ENCODE results near the gene HTD2.

HTD2 gene

DNA sequence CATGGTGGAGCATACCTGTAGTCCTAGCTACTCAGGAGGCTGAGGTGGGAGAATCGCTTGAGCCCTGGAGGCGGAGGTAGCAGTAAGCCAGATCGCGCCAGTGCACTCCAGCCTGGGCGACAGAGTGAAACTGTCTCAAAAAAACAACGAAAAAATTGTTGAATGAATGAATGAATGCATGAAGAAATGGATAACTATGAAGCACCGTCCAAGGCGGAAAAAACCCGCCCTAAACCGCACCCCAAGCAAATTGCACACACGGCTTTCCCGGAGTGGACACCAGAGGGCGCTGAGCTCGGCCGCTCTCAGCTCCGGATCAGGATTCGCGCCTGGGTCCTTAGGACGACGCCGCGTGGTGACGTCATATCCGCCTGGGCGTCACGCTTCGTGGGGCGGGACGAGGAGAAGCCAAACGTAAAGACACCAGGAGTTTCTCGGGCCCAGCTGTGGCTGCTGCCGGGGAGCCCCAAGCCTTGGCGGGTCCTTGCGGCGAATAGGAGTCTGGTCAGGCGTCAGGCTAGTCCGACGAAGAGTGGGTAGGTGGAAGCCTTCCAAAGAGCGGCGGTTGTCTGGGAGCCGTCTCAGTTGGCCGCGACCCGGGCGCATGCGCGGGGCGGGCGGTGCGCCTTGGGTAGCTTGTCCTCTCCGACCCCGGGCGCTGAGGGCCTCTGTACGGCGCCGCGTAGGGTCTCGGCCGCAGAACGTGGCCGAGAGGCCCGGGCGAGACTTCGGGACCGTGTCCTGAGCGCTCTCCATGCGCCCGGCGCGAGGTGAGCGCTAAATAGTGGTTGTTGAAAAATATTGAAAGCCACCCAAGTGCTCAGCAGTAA, at the start of gene HTD2, which contains the start of gene RPP14 (continued):
- TF ChIP-seq CTCF (tag by site-specific recombination; IDR thresholded peaks at IDR 0.05) (peak; percentile 86; the same call in 1 of the 2 replicates), FEZF1 (tag by site-specific recombination; IDR thresholded peaks at IDR 0.05) (no peak), SCRT2 (tag by site-specific recombination; IDR thresholded peaks at IDR 0.05) (no peak), ZNF629 (tag by site-specific recombination; IDR thresholded peaks at IDR 0.05) (peak; percentile 98), ZFP3 (tag by site-specific recombination; IDR thresholded peaks at IDR 0.05; ENCODE audit: low read depth) (no peak), ZNF654 (tag by site-specific recombination; IDR thresholded peaks at IDR 0.05; ENCODE audit: low read depth) (peak; percentile 40; the same call in 1 of the 2 replicates), ZFHX2 (tag by site-specific recombination; conservative IDR thresholded peaks at IDR 0.05) (peak; percentile 43), SALL2 (tag by site-specific recombination; IDR thresholded peaks at IDR 0.05; ENCODE audit: borderline replicate concordance) (0 out of 2 replicates have a peak, but pooled peaks have one; percentile 56), ZBTB11 (tag by site-specific recombination; conservative IDR thresholded peaks at IDR 0.05; ENCODE audit: low read depth) (peak; percentile 77), GLIS1 (tag by site-specific recombination; IDR thresholded peaks at IDR 0.05) (peak; percentile 43), ZNF223 (tag by site-specific recombination; IDR thresholded peaks at IDR 0.05) (no peak), ZNF354C (tag by site-specific recombination; IDR thresholded peaks at IDR 0.05; ENCODE audit: borderline replicate concordance, low read depth) (no peak), ZSCAN4 (tag by site-specific recombination; IDR thresholded peaks at IDR 0.05) (peak; percentile 44), ZNF600 (tag by site-specific recombination; IDR thresholded peaks at IDR 0.05) (peak; percentile 72), ZNF10 (tag by site-specific recombination; IDR thresholded peaks at IDR 0.05) (peak; percentile 61; the same call in 1 of the 2 replicates), ZNF785 (tag by site-specific recombination; IDR thresholded peaks at IDR 0.05) (no peak), ZBTB44 (tag by site-specific recombination; IDR thresholded peaks at IDR 0.05) (0 out of 2 replicates have a peak, but pooled peaks have one; percentile 12), KLF8 (tag by site-specific recombination; IDR thresholded peaks at IDR 0.05) (peak; percentile 91), ZNF501 (tag by site-specific recombination; IDR thresholded peaks at IDR 0.05) (peak; percentile 81), ZNF324 (tag by site-specific recombination; IDR thresholded peaks at IDR 0.05) (peak; percentile 67; the same call in 1 of the 2 replicates), ZNF660 (tag by site-specific recombination; IDR thresholded peaks at IDR 0.05) (peak; percentile 90; the same call in 1 of the 2 replicates), SP3 (tag by site-specific recombination; IDR thresholded peaks at IDR 0.05) (peak; percentile 84), ZNF146 (tag by site-specific recombination; IDR thresholded peaks at IDR 0.05) (peak; percentile 78), ZNF426 (tag by site-specific recombination; IDR thresholded peaks at IDR 0.05) (no peak), ZNF121 (tag by site-specific recombination; IDR thresholded peaks at IDR 0.05) (no peak), PRDM10 (tag by site-specific recombination; IDR thresholded peaks at IDR 0.05) (peak; percentile 76; the same call in 1 of the 2 replicates)

All from HEK293 (cell line).